Testis (tissue), 5 donors: ENCODE measurements around the gene SMPDL3A. TPM values are rescaled to one million over a fixed set of nuclear protein-coding genes. Genes with fewer than 3 reads are reported as not detected.
"Not testable (repeated sequence)": the region's sequence is repeated elsewhere in the genome, so short reads cannot be mapped to it uniquely, and the experiment has no call there.

ENCODE experiments used
- DNase-seq: peaks from one replicate; pipeline ENCODE4 v3.0.0-alpha.2; 2019
- H3K27ac ChIP-seq, 2 donors: fragments of 200-600 bp; sonication (generic); one replicate each; pipeline ENCODE4 v1.5.1; 2019
- H3K27me3 ChIP-seq: fragments of 200-600 bp; sonication (generic); one replicate; pipeline ENCODE4 v1.5.1; 2019
- H3K36me3 ChIP-seq: fragments of 200-600 bp; sonication (generic); one replicate; pipeline ENCODE4 v1.5.1; 2017; ENCODE audit warnings: low read depth; ENCODE audit errors: missing control alignments
- H3K4me1 ChIP-seq: fragments of 200-600 bp; sonication (generic); one replicate; pipeline ENCODE4 v1.5.1; 2019
- H3K4me3 ChIP-seq, 2 donors: fragments of 200-600 bp; sonication (generic); one replicate each; pipeline ENCODE4 v1.5.1; 2017 to 2019
- H3K9me3 ChIP-seq: fragments of 200-600 bp; sonication (generic); one replicate; pipeline ENCODE4 v1.5.1; 2017
- POLR2A ChIP-seq: fragments of 450-650 bp; IDR thresholded peaks from one replicate; pipeline ENCODE4 v1.6.1; 2017; ENCODE audit warnings: antibody characterized with exemption, mild to moderate bottlenecking, moderate library complexity
- WGBS, 2 donors: methylation state at CpG; one replicate each; pipeline ENCODE4 v1.1.5; 2018; 5-methylcytosine and 5-hydroxymethylcytosine counted together
- intact Hi-C: fragments of 100-400 bp; cut with DNase I; formaldehyde crosslinking; loops from one replicate; pipeline ENCODE4 v1.15.1; 2023; ENCODE audit warnings: low total_unique reads
- long read RNA-seq, 2 donors: transcript quantifications; one replicate each; lab custom pipeline, GENCODE V29; 2026
- polyA plus RNA-seq: library from polyadenylated mRNA; stranded (reverse); fragments of 350-450 nt; fragmentation: Illumina TruSeq; extraction: RNeasy Lipid Tissue Mini Kit (QIAGEN cat#74804); gene quantifications from one replicate; pipeline ENCODE4 v1.2.3, GENCODE V29; 2014; ENCODE audit warnings: low read depth, low replicate concordance; ENCODE audit not compliant: insufficient read depth
- total RNA-seq, 2 donors: library from RNA; depleted of rRNA; stranded (reverse); fragments of >200 nt; gene quantifications; one replicate each; pipeline ENCODE4 v1.2.3, GENCODE V29; 2016
- TF ChIP-seq, protein P1 (sequence below), 3 experiments: fragments of 450-650 bp in 2 of 3; fragments of 200-600 bp in 1 of 3; sonication (generic) in 1 of 3; IDR thresholded peaks; one replicate each; pipeline ENCODE4 v1.5.1; 2016 to 2019; ENCODE audit warnings: antibody characterized with exemption in 3 of 3, mild to moderate bottlenecking in 2 of 3, moderate library complexity in 1 of 3

SMPDL3A gene, protein sequence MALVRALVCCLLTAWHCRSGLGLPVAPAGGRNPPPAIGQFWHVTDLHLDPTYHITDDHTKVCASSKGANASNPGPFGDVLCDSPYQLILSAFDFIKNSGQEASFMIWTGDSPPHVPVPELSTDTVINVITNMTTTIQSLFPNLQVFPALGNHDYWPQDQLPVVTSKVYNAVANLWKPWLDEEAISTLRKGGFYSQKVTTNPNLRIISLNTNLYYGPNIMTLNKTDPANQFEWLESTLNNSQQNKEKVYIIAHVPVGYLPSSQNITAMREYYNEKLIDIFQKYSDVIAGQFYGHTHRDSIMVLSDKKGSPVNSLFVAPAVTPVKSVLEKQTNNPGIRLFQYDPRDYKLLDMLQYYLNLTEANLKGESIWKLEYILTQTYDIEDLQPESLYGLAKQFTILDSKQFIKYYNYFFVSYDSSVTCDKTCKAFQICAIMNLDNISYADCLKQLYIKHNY
- total RNA-seq (1 to 10 TPM; 3.9 TPM), polyA plus RNA-seq (3.6 TPM)
- long read RNA-seq, donor 1, transcript SMPDL3A-201 (8 exons, 1,851 nt): major isoform, 5 of 33 reads
- long read RNA-seq, donor 1, partial matches to known transcripts: 27 of 33 reads
- long read RNA-seq, donor 1, other reads (novel, unspliced or antisense): 0 of 33 reads
- long read RNA-seq, donor 2, partial matches to known transcripts: 0 of 3 reads
- long read RNA-seq, donor 2, other reads (novel, unspliced or antisense): 0 of 3 reads

DNA sequence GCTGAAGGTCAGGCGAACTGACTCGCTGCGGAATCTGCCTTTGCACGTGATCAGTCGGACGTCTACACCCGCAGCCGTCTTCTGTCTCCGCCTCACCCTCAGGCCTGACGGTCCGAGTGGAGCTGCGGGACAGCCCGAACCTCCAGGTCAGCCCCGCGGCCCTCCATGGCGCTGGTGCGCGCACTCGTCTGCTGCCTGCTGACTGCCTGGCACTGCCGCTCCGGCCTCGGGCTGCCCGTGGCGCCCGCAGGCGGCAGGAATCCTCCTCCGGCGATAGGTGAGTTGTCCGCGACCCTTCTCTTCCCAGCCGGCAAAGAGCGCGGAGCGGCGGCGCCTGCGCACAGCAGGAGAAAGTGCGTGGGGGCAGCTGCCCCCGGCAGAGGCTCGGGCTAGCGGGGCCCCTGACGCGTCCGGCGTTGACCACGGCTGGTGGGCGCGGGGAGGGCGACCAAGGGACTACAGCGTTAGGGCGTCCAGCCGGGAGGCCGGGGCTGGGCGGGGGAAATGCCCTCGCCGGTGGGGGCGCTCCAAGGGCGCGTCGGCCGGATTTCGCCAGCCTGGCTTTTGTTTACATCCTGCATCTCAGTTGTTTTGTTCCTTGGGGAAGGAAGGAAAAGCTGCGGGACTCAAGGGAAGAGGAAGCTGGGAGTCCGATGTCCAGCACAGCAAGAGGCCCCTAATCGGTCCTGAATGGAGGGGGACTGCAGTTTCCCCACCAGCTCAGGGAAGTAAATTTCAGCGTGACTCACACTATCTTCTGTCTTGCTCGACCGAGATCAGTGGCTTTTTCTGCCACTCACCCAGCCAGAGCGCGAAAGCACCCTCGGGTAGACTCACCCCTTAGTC lies at the start of gene SMPDL3A:
Gene SMPDL3A, plus strand, starts transcription at position 77 of the 846 bp plus-strand sequence. Its CDS starts 89 bp downstream, at position 166.
- H3K9me3 ChIP-seq: no peaks in the 10 kb centered on the region

DNA sequence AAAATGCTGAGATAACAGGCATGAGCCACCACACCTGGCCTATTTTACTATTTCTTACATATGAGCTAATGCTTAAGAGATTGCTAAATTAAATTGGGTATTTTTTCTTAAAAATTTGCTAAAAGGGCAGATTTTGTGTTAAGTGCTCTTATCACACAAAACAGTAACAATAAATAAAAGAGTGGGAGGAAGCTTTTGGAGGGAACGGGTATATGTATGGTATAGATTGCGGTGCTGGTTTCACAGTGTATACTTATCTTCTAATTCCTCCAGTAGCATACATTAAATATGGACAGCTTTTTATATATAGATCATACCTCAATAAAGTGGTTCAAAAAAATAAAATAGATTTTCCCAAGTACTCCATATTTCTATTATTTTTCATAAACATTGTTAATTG lies 49.0 kb upstream of the SMPDL3A start:
- no peak overlapping the region for H3K4me3 ChIP-seq
- H3K27me3 ChIP-seq: no peaks in the 10 kb centered on the region
- 87 to 90% methylated on average over 2 of the region's 2 CpGs for WGBS, 2 donors
- DNase-seq: no peak
- no peaks in the 10 kb centered on the region for H3K9me3 ChIP-seq
- no peaks in the 10 kb centered on the region for H3K36me3 ChIP-seq
- H3K4me1 ChIP-seq: no peaks in the 10 kb centered on the region
- H3K27ac ChIP-seq: no peak overlapping the region
- TF ChIP-seq POLR2A: no peak
- TF ChIP-seq, protein P1, sequence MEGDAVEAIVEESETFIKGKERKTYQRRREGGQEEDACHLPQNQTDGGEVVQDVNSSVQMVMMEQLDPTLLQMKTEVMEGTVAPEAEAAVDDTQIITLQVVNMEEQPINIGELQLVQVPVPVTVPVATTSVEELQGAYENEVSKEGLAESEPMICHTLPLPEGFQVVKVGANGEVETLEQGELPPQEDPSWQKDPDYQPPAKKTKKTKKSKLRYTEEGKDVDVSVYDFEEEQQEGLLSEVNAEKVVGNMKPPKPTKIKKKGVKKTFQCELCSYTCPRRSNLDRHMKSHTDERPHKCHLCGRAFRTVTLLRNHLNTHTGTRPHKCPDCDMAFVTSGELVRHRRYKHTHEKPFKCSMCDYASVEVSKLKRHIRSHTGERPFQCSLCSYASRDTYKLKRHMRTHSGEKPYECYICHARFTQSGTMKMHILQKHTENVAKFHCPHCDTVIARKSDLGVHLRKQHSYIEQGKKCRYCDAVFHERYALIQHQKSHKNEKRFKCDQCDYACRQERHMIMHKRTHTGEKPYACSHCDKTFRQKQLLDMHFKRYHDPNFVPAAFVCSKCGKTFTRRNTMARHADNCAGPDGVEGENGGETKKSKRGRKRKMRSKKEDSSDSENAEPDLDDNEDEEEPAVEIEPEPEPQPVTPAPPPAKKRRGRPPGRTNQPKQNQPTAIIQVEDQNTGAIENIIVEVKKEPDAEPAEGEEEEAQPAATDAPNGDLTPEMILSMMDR (IDR thresholded peaks at IDR 0.05): no peak
- intact Hi-C loops: no loop called here

More for the DNA sequence above, at the start of gene SMPDL3A:
- WGBS, 2 donors: 0 to 1% methylated on average over 22 to 70 of the region's 71 CpGs
- H3K4me1 ChIP-seq: peaks cover 6% of the 10 kb centered on the region
- H3K4me3 ChIP-seq: peak within 1 kb of the TSS; percentile 73 to 82
- no peaks in the 10 kb centered on the region for H3K27me3 ChIP-seq
- peak within 1 kb of the TSS; percentile 94 to 95 for H3K27ac ChIP-seq
- intact Hi-C loops: no loop called here
- DNase-seq: peak; percentile 85
- TF ChIP-seq, protein P1 (IDR thresholded peaks at IDR 0.05): peak; percentile 1 to 27 (median 25)
- no peak for TF ChIP-seq POLR2A
- no peaks in the 10 kb centered on the region for H3K36me3 ChIP-seq

DNA sequence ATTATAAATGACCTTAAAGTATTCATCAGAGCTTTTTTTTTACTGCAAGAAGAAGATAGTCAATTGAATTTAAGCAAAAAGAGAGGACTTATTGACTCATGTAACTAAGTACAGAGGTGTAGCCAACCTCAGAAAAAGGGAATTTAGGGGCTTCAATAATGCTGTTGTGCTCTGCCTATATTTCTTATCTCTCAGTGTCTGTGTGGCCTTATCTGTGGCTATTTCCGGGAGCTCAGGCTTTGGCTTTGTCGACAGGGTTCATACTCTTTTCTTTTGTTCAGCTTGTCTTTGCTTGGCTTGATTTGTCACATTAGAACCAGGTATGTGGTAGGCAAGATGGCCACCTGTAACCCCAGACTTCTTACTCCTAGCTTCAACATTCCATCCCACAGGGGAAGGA lies 48.1 kb upstream of the SMPDL3A start:
- no peak for DNase-seq
- H3K9me3 ChIP-seq: no peaks in the 10 kb centered on the region
- 53 to 78% methylated on average over 2 of the region's 2 CpGs for WGBS, 2 donors
- no peak overlapping the region for H3K27ac ChIP-seq
- TF ChIP-seq, protein P1 (IDR thresholded peaks at IDR 0.05): no peak
- TF ChIP-seq POLR2A: no peak
- no peaks in the 10 kb centered on the region for H3K27me3 ChIP-seq
- intact Hi-C loops: no loop called here
- no peak overlapping the region for H3K4me3 ChIP-seq
- H3K36me3 ChIP-seq: no peaks in the 10 kb centered on the region
- H3K4me1 ChIP-seq: no peaks in the 10 kb centered on the region

DNA sequence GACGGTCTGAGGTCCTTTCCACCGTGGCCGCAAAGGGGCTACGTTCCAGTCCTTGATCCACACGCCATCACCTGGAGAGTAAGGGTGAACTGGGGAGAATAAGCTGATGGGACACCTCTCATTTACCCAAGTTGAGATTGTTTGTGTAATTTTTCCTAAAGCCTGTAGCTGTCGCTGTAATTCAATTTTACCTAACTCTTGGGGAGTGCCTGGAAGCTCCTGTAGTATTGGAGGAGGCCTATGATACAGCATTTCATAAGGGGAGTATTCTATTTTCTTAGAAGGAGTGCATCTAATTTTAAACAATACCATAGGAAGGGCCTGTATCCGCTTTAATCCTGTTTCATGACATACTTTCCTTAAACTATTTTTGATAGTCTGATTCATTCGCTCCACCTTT lies 44.8 kb upstream of the SMPDL3A start:
- H3K9me3 ChIP-seq, H3K27ac ChIP-seq, H3K4me1 ChIP-seq, H3K4me3 ChIP-seq, intact Hi-C loops, H3K27me3 ChIP-seq, DNase-seq, H3K36me3 ChIP-seq: not testable (repeated sequence)
- TF ChIP-seq, protein P1 (IDR thresholded peaks at IDR 0.05): peak in 1 of 3 experiments; percentile 21
- WGBS, 2 donors: 51 to 73% methylated on average over 4 to 8 of the region's 8 CpGs

DNA sequence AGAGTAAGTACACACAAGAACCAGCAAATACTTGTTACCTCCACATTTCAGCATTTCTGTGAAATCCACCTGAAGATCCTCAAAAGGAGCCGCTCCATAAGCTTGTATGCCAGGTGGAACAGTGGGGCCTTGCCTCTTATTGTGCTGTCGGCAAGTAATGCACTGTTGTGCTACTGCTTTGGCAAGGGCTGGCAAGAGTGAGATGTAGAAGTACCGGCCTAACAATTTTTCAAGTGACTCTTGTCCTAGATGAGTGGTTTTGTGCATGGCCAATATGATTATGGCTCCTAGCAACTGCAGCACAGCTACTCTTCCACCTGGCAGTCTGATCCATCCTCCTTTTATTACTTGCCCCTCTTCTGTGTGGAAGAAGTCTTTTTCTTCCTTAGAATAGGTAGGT lies 44.2 kb upstream of the SMPDL3A start:
- H3K27ac ChIP-seq, H3K36me3 ChIP-seq, H3K4me3 ChIP-seq, H3K4me1 ChIP-seq, intact Hi-C loops, H3K27me3 ChIP-seq, DNase-seq, H3K9me3 ChIP-seq: not testable (repeated sequence)
- WGBS, 2 donors: 84 to 94% methylated on average over 3 of the region's 3 CpGs
